Caco-2 (cell line): Measurements from ENCODE around the gene CMTM4. TPM values are rescaled to one million over a fixed set of nuclear protein-coding genes. Genes with fewer than 3 reads are reported as not detected.

Experiments
- BruUV-seq: library from RNA; stranded (reverse); fragments of 400-500 nt; replicated peaks from 2 replicates; lab custom pipeline; 2021; lab: Mats Ljungman, UMichigan
- CTCF ChIA-PET: fragments of 300-600 bp; sonication (Branson Sonifier 250); formaldehyde crosslinking; loops from one replicate; lab custom pipeline; 2022; ENCODE audit warnings: antibody characterized with exemption; lab: Charles Lee
- POLR2A ChIA-PET: fragments of 300-600 bp; sonication (Branson Sonifier 250); formaldehyde crosslinking; loops from one replicate; lab custom pipeline; 2022; ENCODE audit warnings: antibody characterized with exemption; lab: Charles Lee
- DNase-seq, 2 experiments: peaks; one replicate each; pipeline versions ENCODE4 v3.0.0 to v3.0.0-alpha.2; 2020 to 2022
- H3K27me3 ChIP-seq: replicated peaks from 2 replicates; pipeline ENCODE4 v1.6.0; 2011; ENCODE audit warnings: low read length; ENCODE audit not compliant: control insufficient read depth, insufficient read depth
- H3K36me3 ChIP-seq: 2 replicates; pipeline ENCODE4 v1.5.1; 2011; ENCODE audit warnings: low read length; ENCODE audit not compliant: control insufficient read depth, insufficient read depth
- H3K4me1 ChIP-seq: fragments of 250-450 bp; sonication (Bioruptor Pico); 2 replicates; pipeline ENCODE4 v1.5.1; 2020; ENCODE audit warnings: mild to moderate bottlenecking
- H3K4me3 ChIP-seq: 2 replicates; pipeline ENCODE4 v1.5.1; 2011; ENCODE audit warnings: low read depth, mild to moderate bottlenecking, control low read depth, low read length
- H3K9me3 ChIP-seq: fragments of 250-450 bp; sonication (Bioruptor Pico); 2 replicates; pipeline ENCODE4 v1.5.1; 2020; ENCODE audit warnings: mild to moderate bottlenecking, moderate library complexity
- H3K27ac Mint-ChIP-seq: one replicate; pipeline ENCODE4 v1.8.0; 2022; ENCODE audit warnings: mixed read lengths; ENCODE audit not compliant: unreplicated experiment
- H3K27me3 Mint-ChIP-seq: one replicate; pipeline ENCODE4 v1.8.0; 2022; ENCODE audit warnings: mixed read lengths; ENCODE audit not compliant: insufficient read depth, unreplicated experiment
- H3K36me3 Mint-ChIP-seq: one replicate; pipeline ENCODE4 v1.8.0; 2022; ENCODE audit warnings: mild to moderate bottlenecking, mixed read lengths; ENCODE audit not compliant: insufficient read depth, unreplicated experiment
- H3K4me1 Mint-ChIP-seq: one replicate; pipeline ENCODE4 v1.8.0; 2022; ENCODE audit warnings: low read depth, mixed read lengths; ENCODE audit not compliant: unreplicated experiment
- H3K4me3 Mint-ChIP-seq: one replicate; pipeline ENCODE4 v1.8.0; 2022; ENCODE audit warnings: mild to moderate bottlenecking, moderate library complexity, mixed read lengths; ENCODE audit not compliant: unreplicated experiment
- H3K9me3 Mint-ChIP-seq: one replicate; pipeline ENCODE4 v1.8.0; 2022; ENCODE audit warnings: mixed read lengths; ENCODE audit not compliant: unreplicated experiment
- CTCF ChIP-seq, 2 experiments: fragments of 200-600 bp in 1 of 2; IDR thresholded peaks; 1 replicate in 1 of 2; 2 replicates in 1 of 2; pipeline versions ENCODE4 v1.5.1 to v1.8.0; 2011 to 2022; ENCODE audit warnings: antibody characterized with exemption in 1 of 2, control low read depth in 1 of 2, inconsistent platforms in 1 of 2, low read depth in 1 of 2, low read length in 1 of 2, mild to moderate bottlenecking in 1 of 2, moderate library complexity in 1 of 2; ENCODE audit not compliant: insufficient read depth in 1 of 2, severe bottlenecking in 1 of 2, unreplicated experiment in 1 of 2
- intact Hi-C: fragments of 100-400 bp; cut with micrococcal nuclease; formaldehyde crosslinking; loops from one replicate; pipeline ENCODE4 v1.10.0; 2022; ENCODE audit not compliant: unreplicated experiment
- total RNA-seq: library from RNA; stranded (reverse); gene quantifications from 2 replicates; pipeline ENCODE4 v1.2.3, GENCODE V29; 2022

The CMTM4 gene
- total RNA-seq, 1 experiment from 2014 or later, result 108 TPM

- H3K9me3 ChIP-seq, result no peaks in the 10 kb centered on the region
- H3K27me3 ChIP-seq, result no peaks in the 10 kb centered on the region
- ChIA-PET CTCF (interaction anchor here (0.6 to 1.0 kb wide), 2 partner anchors 23 to 199 kb away, joined by 3 read pairs; no protein-coding TSS in a partner anchor), POLR2A (no interaction called here)
- intact Hi-C loops, result no loop called here
- no peak overlapping the region for H3K27ac Mint-ChIP-seq
- no peak for TF ChIP-seq CTCF (IDR thresholded peaks at IDR 0.05; ENCODE audit: insufficient read depth in 1 of 2, low read depth in 1 of 2, low read length in 1 of 2, severe bottlenecking in 1 of 2, unreplicated experiment in 1 of 2)
- 0 out of 2 replicates have a peak, but pooled peaks cover 1% of the 10 kb centered on the region for H3K36me3 ChIP-seq
- H3K9me3 Mint-ChIP-seq, result no peaks in the 10 kb centered on the region
- DNase-seq, result no peak
- peaks cover 7% of the 10 kb centered on the region for H3K4me1 Mint-ChIP-seq
- no peak overlapping the region for H3K4me3 Mint-ChIP-seq
- peaks cover 51% of the 10 kb centered on the region for H3K36me3 Mint-ChIP-seq
- no peaks in the 10 kb centered on the region for H3K4me1 ChIP-seq
- H3K4me3 ChIP-seq, result no peak overlapping the region
- BruUV-seq, result no TSS peak
- H3K27me3 Mint-ChIP-seq, result no peaks in the 10 kb centered on the region
Measured at GRCh38 chr16:66677836-66678235, 18.7 kb downstream of the CMTM4 start.

GRCh38 chr16:66677179-66677578, 19.4 kb downstream of the CMTM4 start:
- Mint-ChIP-seq H3K27me3 (no peaks in the 10 kb centered on the region), H3K4me3 (no peak overlapping the region), H3K4me1 (peaks cover 7% of the 10 kb centered on the region), H3K36me3 (peaks cover 51% of the 10 kb centered on the region), H3K27ac (peak overlapping the region; percentile 40), H3K9me3 (no peaks in the 10 kb centered on the region)
- ChIA-PET CTCF (no interaction called here), POLR2A (no interaction called here)
- H3K9me3 ChIP-seq, result no peaks in the 10 kb centered on the region
- no TSS peak for BruUV-seq
- DNase-seq, result no peak
- H3K4me1 ChIP-seq, result no peaks in the 10 kb centered on the region
- 0 out of 2 replicates have a peak, but pooled peaks cover 1% of the 10 kb centered on the region for H3K36me3 ChIP-seq
- TF ChIP-seq CTCF (IDR thresholded peaks at IDR 0.05; ENCODE audit: insufficient read depth in 1 of 2, low read depth in 1 of 2, low read length in 1 of 2, severe bottlenecking in 1 of 2, unreplicated experiment in 1 of 2), result no peak
- intact Hi-C loops, result no loop called here
- H3K4me3 ChIP-seq, result no peak overlapping the region
- H3K27me3 ChIP-seq, result no peaks in the 10 kb centered on the region

GRCh38 chr16:66676599-66676998, 19.9 kb downstream of the CMTM4 start:
- intact Hi-C loops, result no loop called here
- no peak for DNase-seq
- TF ChIP-seq CTCF (IDR thresholded peaks at IDR 0.05; ENCODE audit: insufficient read depth in 1 of 2, low read depth in 1 of 2, low read length in 1 of 2, severe bottlenecking in 1 of 2, unreplicated experiment in 1 of 2), result no peak
- H3K9me3 Mint-ChIP-seq, result no peaks in the 10 kb centered on the region
- Histone ChIP-seq H3K4me1 (no peaks in the 10 kb centered on the region), H3K4me3 (no peak overlapping the region), H3K9me3 (no peaks in the 10 kb centered on the region), H3K36me3 (0 out of 2 replicates have a peak, but pooled peaks cover 1% of the 10 kb centered on the region), H3K27me3 (no peaks in the 10 kb centered on the region)
- ChIA-PET CTCF (no interaction called here), POLR2A (no interaction called here)
- H3K4me3 Mint-ChIP-seq, result no peak overlapping the region
- peaks cover 7% of the 10 kb centered on the region for H3K4me1 Mint-ChIP-seq
- no peak overlapping the region for H3K27ac Mint-ChIP-seq
- no peaks in the 10 kb centered on the region for H3K27me3 Mint-ChIP-seq
- BruUV-seq, result no TSS peak
- H3K36me3 Mint-ChIP-seq, result peaks cover 48% of the 10 kb centered on the region
